ENCODE measurements around the gene RANBP2. TPM values are rescaled to one million over a fixed set of nuclear protein-coding genes. Genes with fewer than 3 reads are reported as not detected.
"Not testable (repeated sequence)": the region's sequence is repeated elsewhere in the genome, so short reads cannot be mapped to it uniquely, and the experiment has no call there.

Gene RANBP2
- total RNA-seq, 2 donors from 2014 or later = 58.0 to 79.3 TPM

GRCh38 chr2:108707300-108707699, 12.0 kb upstream of the RANBP2 start:
- peaks cover 12 to 22% of the 10 kb centered on the region in 2 donors for H3K27me3 Mint-ChIP-seq
- ATAC-seq (no peak), DNase-seq (ENCODE audit: low spot score) (no peak)
- H3K4me1 Mint-ChIP-seq (ENCODE audit: low read depth in 2 of 2) = no peaks in the 10 kb centered on the region
- H3K4me3 Mint-ChIP-seq = no peak overlapping the region
- no peak overlapping the region for H3K27ac Mint-ChIP-seq
- no peaks in the 10 kb centered on the region for H3K9me3 Mint-ChIP-seq
- H3K36me3 Mint-ChIP-seq = peaks cover 6% of the 10 kb centered on the region

- H3K36me3 Mint-ChIP-seq; H3K27ac Mint-ChIP-seq; H3K4me3 Mint-ChIP-seq; H3K9me3 Mint-ChIP-seq; ATAC-seq; H3K4me1 Mint-ChIP-seq (ENCODE audit: low read depth in 2 of 2); DNase-seq (ENCODE audit: low spot score); H3K27me3 Mint-ChIP-seq: not testable (repeated sequence)
Measured at GRCh38 chr2:108716971-108717370, 2.3 kb upstream of the RANBP2 start.

GRCh38 chr2:108726048-108726447, 6.8 kb downstream of the RANBP2 start:
- H3K36me3 Mint-ChIP-seq; H3K27me3 Mint-ChIP-seq; H3K9me3 Mint-ChIP-seq; DNase-seq (ENCODE audit: low spot score); H3K27ac Mint-ChIP-seq; H3K4me3 Mint-ChIP-seq; ATAC-seq: not testable (repeated sequence)
- peaks cover 12 to 20% of the 10 kb centered on the region in 2 donors for H3K4me1 Mint-ChIP-seq (ENCODE audit: low read depth in 2 of 2)

GRCh38 chr2:108734656-108735055, 15.4 kb downstream of the RANBP2 start:
- not testable (repeated sequence) for H3K27me3 Mint-ChIP-seq; DNase-seq (ENCODE audit: low spot score); H3K4me3 Mint-ChIP-seq; ATAC-seq; H3K4me1 Mint-ChIP-seq (ENCODE audit: low read depth in 2 of 2); H3K9me3 Mint-ChIP-seq
- Mint-ChIP-seq H3K27ac (peak overlapping the region in 1 of 2 donors; percentile 15), H3K36me3 (peaks cover 11% of the 10 kb centered on the region)

GRCh38 chr2:108757973-108758372, 38.7 kb downstream of the RANBP2 start:
- peaks cover 21% of the 10 kb centered on the region for H3K36me3 Mint-ChIP-seq
- not testable (repeated sequence) for H3K4me3 Mint-ChIP-seq, H3K27me3 Mint-ChIP-seq

GRCh38 chr2:108762618-108763017, 43.3 kb downstream of the RANBP2 start:
- ATAC-seq, H3K27me3 Mint-ChIP-seq: not testable (repeated sequence)
- H3K36me3 Mint-ChIP-seq = peaks cover 44% of the 10 kb centered on the region

More at GRCh38 chr2:108757973-108758372, 38.7 kb downstream of the RANBP2 start:
- not testable (repeated sequence) for DNase-seq (ENCODE audit: low spot score); ATAC-seq; H3K27ac Mint-ChIP-seq; H3K9me3 Mint-ChIP-seq; H3K4me1 Mint-ChIP-seq (ENCODE audit: low read depth in 2 of 2)

GRCh38 chr2:108766671-108767070, 47.4 kb downstream of the RANBP2 start:
- H3K36me3 Mint-ChIP-seq = peaks cover 42% of the 10 kb centered on the region
- DNase-seq (ENCODE audit: low spot score); ATAC-seq; H3K9me3 Mint-ChIP-seq; H3K4me1 Mint-ChIP-seq (ENCODE audit: low read depth in 2 of 2); H3K4me3 Mint-ChIP-seq; H3K27ac Mint-ChIP-seq; H3K27me3 Mint-ChIP-seq: not testable (repeated sequence)

More at GRCh38 chr2:108762618-108763017, 43.3 kb downstream of the RANBP2 start:
- H3K27ac Mint-ChIP-seq; H3K4me3 Mint-ChIP-seq; DNase-seq (ENCODE audit: low spot score); H3K9me3 Mint-ChIP-seq; H3K4me1 Mint-ChIP-seq (ENCODE audit: low read depth in 2 of 2): not testable (repeated sequence)

- H3K4me3 Mint-ChIP-seq; H3K4me1 Mint-ChIP-seq (ENCODE audit: low read depth in 2 of 2); H3K27me3 Mint-ChIP-seq; H3K27ac Mint-ChIP-seq; H3K9me3 Mint-ChIP-seq; DNase-seq (ENCODE audit: low spot score); ATAC-seq: not testable (repeated sequence)
- peaks cover 51% of the 10 kb centered on the region for H3K36me3 Mint-ChIP-seq
Measured at GRCh38 chr2:108767859-108768258, 48.6 kb downstream of the RANBP2 start.

- ATAC-seq = no peak
- H3K36me3 Mint-ChIP-seq = peaks cover 13% of the 10 kb centered on the region
- H3K27ac Mint-ChIP-seq = no peak overlapping the region
- no peaks in the 10 kb centered on the region for H3K9me3 Mint-ChIP-seq
- no peaks in the 10 kb centered on the region for H3K4me1 Mint-ChIP-seq (ENCODE audit: low read depth in 2 of 2)
- H3K27me3 Mint-ChIP-seq = no peaks in the 10 kb centered on the region
- H3K4me3 Mint-ChIP-seq = no peak overlapping the region
- no peak for DNase-seq (ENCODE audit: low spot score)
Measured at GRCh38 chr2:108776475-108776874, 57.2 kb downstream of the RANBP2 start.

GRCh38 chr2:108778857-108779256, 59.6 kb downstream of the RANBP2 start:
- no peak for DNase-seq (ENCODE audit: low spot score)
- Mint-ChIP-seq H3K36me3 (peaks cover 14% of the 10 kb centered on the region), H3K4me1 (ENCODE audit: low read depth in 2 of 2) (no peaks in the 10 kb centered on the region), H3K9me3 (no peaks in the 10 kb centered on the region), H3K4me3 (no peak overlapping the region), H3K27ac (no peak overlapping the region), H3K27me3 (no peaks in the 10 kb centered on the region)
- ATAC-seq = no peak

- peak overlapping the region; percentile 89 for H3K4me3 Mint-ChIP-seq
- no peaks in the 10 kb centered on the region for H3K27me3 Mint-ChIP-seq
- H3K4me1 Mint-ChIP-seq (ENCODE audit: low read depth in 2 of 2) = peaks cover 8 to 13% of the 10 kb centered on the region in 2 donors
- peaks cover 18% of the 10 kb centered on the region for H3K36me3 Mint-ChIP-seq
- no peaks in the 10 kb centered on the region for H3K9me3 Mint-ChIP-seq
- DNase-seq (ENCODE audit: low spot score) = no peak
- peak overlapping the region; percentile 60 to 82 for H3K27ac Mint-ChIP-seq
- no peak for ATAC-seq
Measured at GRCh38 chr2:108786008-108786353, 66.7 kb downstream of the RANBP2 start.

- peak within 1 kb of the TSS; percentile 60 to 82 for H3K27ac Mint-ChIP-seq
- H3K4me1 Mint-ChIP-seq (ENCODE audit: low read depth in 2 of 2) = peaks cover 8 to 13% of the 10 kb centered on the region in 2 donors
- ATAC-seq = peak; percentile 98 to 99
Measured at GRCh38 chr2:108786354-108787215, 67.3 kb downstream of the RANBP2 start, which contains the start of gene CCDC138. Gene CCDC138, plus strand, starts transcription at chr2:108786771. Its CDS starts 52 bp downstream, at chr2:108786823.

GRCh38 chr2:108787216-108787541, 67.9 kb downstream of the RANBP2 start:
- Mint-ChIP-seq H3K36me3 (peaks cover 12% of the 10 kb centered on the region), H3K4me3 (peak overlapping the region; percentile 89), H3K27me3 (no peaks in the 10 kb centered on the region), H3K27ac (peak overlapping the region; percentile 60 to 82), H3K9me3 (no peaks in the 10 kb centered on the region), H3K4me1 (ENCODE audit: low read depth in 2 of 2) (peaks cover 8 to 13% of the 10 kb centered on the region in 2 donors)
- ATAC-seq = no peak
- no peak for DNase-seq (ENCODE audit: low spot score)

More at GRCh38 chr2:108786354-108787215, 67.3 kb downstream of the RANBP2 start, which contains the start of gene CCDC138:
- peak; percentile 88 for DNase-seq (ENCODE audit: low spot score)
- Mint-ChIP-seq H3K36me3 (peaks cover 18% of the 10 kb centered on the region), H3K9me3 (no peaks in the 10 kb centered on the region), H3K27me3 (no peaks in the 10 kb centered on the region), H3K4me3 (peak within 1 kb of the TSS; percentile 89)

- H3K36me3 Mint-ChIP-seq = peaks cover 12% of the 10 kb centered on the region
- no peaks in the 10 kb centered on the region for H3K9me3 Mint-ChIP-seq
- ATAC-seq = no peak
- DNase-seq (ENCODE audit: low spot score) = no peak
- H3K4me1 Mint-ChIP-seq (ENCODE audit: low read depth in 2 of 2) = no peaks in the 10 kb centered on the region
- no peak overlapping the region for H3K27ac Mint-ChIP-seq
- no peak overlapping the region for H3K4me3 Mint-ChIP-seq
- H3K27me3 Mint-ChIP-seq = no peaks in the 10 kb centered on the region
Measured at GRCh38 chr2:108803045-108803736, 83.9 kb downstream of the RANBP2 start.

All from natural killer cell treated with Interleukin-12 subunit alpha and Interleukin-12 subunit beta and Interleukin-15 and Interleukin-18, amount 100 ng/mL, for 72 hours (primary cell).